Jurkat, Clone E6-1 (cell line): ENCODE measurements around the gene RNF5.

ENCODE experiments used
- DNase-seq: peaks from one replicate; pipeline ENCODE4 v3.0.0-alpha.2; 2011; ENCODE audit warnings: low read depth, low spot score
- H3K4me3 ChIP-seq: 2 replicates; pipeline ENCODE4 v1.5.1; 2011; ENCODE audit warnings: mild to moderate bottlenecking, low read length, control low read depth, moderate library complexity

Gene RNF5

GRCh38 chr6:32222333-32223230, 44.4 kb downstream of the RNF5 start:
- no peak overlapping the region for H3K4me3 ChIP-seq
- DNase-seq: no peak

- H3K4me3 ChIP-seq: no peak within 1 kb of the TSS
These were observed 45.3 kb downstream of the RNF5 start, which contains the start of gene NOTCH4 for GRCh38 chr6:32223258-32224235. Gene NOTCH4, minus strand, starts transcription at chr6:32224067. Its CDS starts 139 bp downstream, at chr6:32223928.

GRCh38 chr6:32224696-32225095, 46.5 kb downstream of the RNF5 start:
- DNase-seq: no peak
- H3K4me3 ChIP-seq: no peak overlapping the region

More at GRCh38 chr6:32223258-32224235, 45.3 kb downstream of the RNF5 start, which contains the start of gene NOTCH4:
- DNase-seq: no peak

GRCh38 chr6:32226434-32226833, 48.2 kb downstream of the RNF5 start:
- no peak for DNase-seq
- H3K4me3 ChIP-seq: no peak overlapping the region
